IMR-90 (cell line): ENCODE results near the gene PLSCR5. TPM values are rescaled to one million over a fixed set of nuclear protein-coding genes. Genes with fewer than 3 reads are reported as not detected.

Experiments
- ATAC-seq: fragments of 200-7000 bp; cut with Tn5 transposase; 2 replicates; pipeline ENCODE4 v1.9.1; 2020; ENCODE audit warnings: low read depth, mild to moderate bottlenecking, moderate library complexity
- BruUV-seq: library from RNA; stranded (reverse); fragments of 400-500 nt; replicated peaks from 2 replicates; lab custom pipeline; 2021; lab: Mats Ljungman, UMichigan
- CTCF ChIA-PET: fragments of 300-600 bp; formaldehyde crosslinking; extraction: SDS; loops from one replicate; lab custom pipeline; 2021; ENCODE audit warnings: antibody characterized with exemption; lab: Yijun Ruan, JAX
- POLR2A ChIA-PET: fragments of 300-600 bp; sonication (Branson Sonifier 250); formaldehyde crosslinking; loops from one replicate; lab custom pipeline; 2022; ENCODE audit warnings: antibody characterized with exemption; ENCODE audit not compliant: unreplicated experiment; lab: Charles Lee
- DNase-seq: peaks from one replicate; pipeline ENCODE4 v3.0.0; 2013
- H2AFZ ChIP-seq: replicated peaks from 2 replicates; pipeline ENCODE3; 2013; ENCODE audit warnings: low read length, mild to moderate bottlenecking; ENCODE audit not compliant: poor library complexity
- H2AK5ac ChIP-seq: 2 replicates; pipeline ENCODE4 v1.6.1; 2013; ENCODE audit warnings: low read depth, low read length, inconsistent platforms
- H2AK9ac ChIP-seq: replicated peaks from 2 replicates; pipeline ENCODE3; 2013; ENCODE audit warnings: mild to moderate bottlenecking, low read depth, low read length, moderate library complexity; ENCODE audit not compliant: poor library complexity
- H2BK120ac ChIP-seq: 2 replicates; pipeline ENCODE4 v1.6.1; 2013; ENCODE audit warnings: low read depth, low read length, inconsistent platforms
- H2BK15ac ChIP-seq: 3 replicates; pipeline ENCODE4 v1.6.1; 2013; ENCODE audit warnings: low read depth, low read length, inconsistent platforms
- H2BK20ac ChIP-seq: 2 replicates; pipeline ENCODE4 v1.6.1; 2013; ENCODE audit warnings: low read depth, mild to moderate bottlenecking, inconsistent platforms, low read length, moderate library complexity
- H2BK5ac ChIP-seq: 2 replicates; pipeline ENCODE4 v1.6.1; 2013; ENCODE audit warnings: mild to moderate bottlenecking, low read depth, low read length, inconsistent platforms; ENCODE audit not compliant: poor library complexity, severe bottlenecking
- H3K14ac ChIP-seq: replicated peaks from 2 replicates; pipeline ENCODE4 v1.6.1; 2013; ENCODE audit warnings: low read depth, low read length, inconsistent platforms
- H3K18ac ChIP-seq: 2 replicates; pipeline ENCODE4 v1.6.1; 2013; ENCODE audit warnings: low read depth, low read length, control low read depth
- H3K23ac ChIP-seq: 2 replicates; pipeline ENCODE4 v1.6.1; 2013; ENCODE audit warnings: low read depth, low read length, inconsistent platforms
- H3K27ac ChIP-seq: 2 replicates; pipeline ENCODE4 v1.5.1; 2013; ENCODE audit warnings: mild to moderate bottlenecking, control low read depth, low read length; ENCODE audit not compliant: insufficient read depth
- H3K27me3 ChIP-seq: 2 replicates; pipeline ENCODE4 v1.6.1; 2013; ENCODE audit warnings: low read length; ENCODE audit not compliant: control insufficient read depth, insufficient read depth
- H3K36me3 ChIP-seq: 2 replicates; pipeline ENCODE4 v1.6.1; 2013; ENCODE audit warnings: low read length, mixed read lengths; ENCODE audit not compliant: control insufficient read depth, insufficient read depth
- H3K4ac ChIP-seq: 2 replicates; pipeline ENCODE4 v1.6.1; 2013; ENCODE audit warnings: low read depth, low read length, inconsistent platforms
- H3K4me1 ChIP-seq: 2 replicates; pipeline ENCODE4 v1.6.1; 2013; ENCODE audit warnings: low read length, mixed read lengths; ENCODE audit not compliant: control insufficient read depth, insufficient read depth
- H3K4me2 ChIP-seq: 2 replicates; pipeline ENCODE4 v1.6.1; 2013; ENCODE audit warnings: low read depth, mild to moderate bottlenecking, control low read depth, low read length, moderate library complexity
- H3K4me3 ChIP-seq: 2 replicates; pipeline ENCODE4 v1.5.1; 2013; ENCODE audit warnings: low read depth, mild to moderate bottlenecking, control low read depth, low read length, moderate library complexity; ENCODE audit not compliant: insufficient read depth
- H3K56ac ChIP-seq: 2 replicates; pipeline ENCODE4 v1.6.1; 2013; ENCODE audit warnings: low read length, inconsistent platforms; ENCODE audit not compliant: insufficient read depth; ENCODE audit errors: extremely low read depth
- H3K79me1 ChIP-seq, 2 experiments: 2 replicates each; pipeline ENCODE4 v1.6.1; 2013; ENCODE audit warnings: low read length in 2 of 2, inconsistent platforms in 1 of 2, low read depth in 1 of 2
- H3K9ac ChIP-seq: 2 replicates; pipeline ENCODE4 v1.6.1; 2013; ENCODE audit warnings: low read depth, low read length, control low read depth
- H3K9me1 ChIP-seq: 2 replicates; pipeline ENCODE4 v1.6.1; 2013; ENCODE audit warnings: low read length, inconsistent platforms; ENCODE audit not compliant: insufficient read depth
- H3K9me3 ChIP-seq: 2 replicates; pipeline ENCODE4 v1.6.1; 2013; ENCODE audit warnings: low read length; ENCODE audit not compliant: control insufficient read depth, insufficient read depth
- H4K20me1 ChIP-seq: 2 replicates; pipeline ENCODE4 v1.6.1; 2013; ENCODE audit warnings: low read length, inconsistent platforms; ENCODE audit not compliant: insufficient read depth
- H4K5ac ChIP-seq: 2 replicates; pipeline ENCODE4 v1.6.1; 2013; ENCODE audit warnings: mild to moderate bottlenecking, low read depth, low read length, control low read depth
- H4K8ac ChIP-seq, 2 experiments: 2 replicates each; pipeline ENCODE4 v1.6.1; 2013; ENCODE audit warnings: low read depth in 2 of 2, low read length in 2 of 2, control low read depth in 1 of 2, inconsistent platforms in 1 of 2
- H4K91ac ChIP-seq: 2 replicates; pipeline ENCODE4 v1.6.1; 2013; ENCODE audit warnings: low read depth, low read length, inconsistent platforms; ENCODE audit not compliant: insufficient read depth
- CHD1 ChIP-seq: IDR thresholded peaks from 2 replicates; pipeline ENCODE4 v1.6.1; 2012; ENCODE audit warnings: low read depth, low read length, improper control_type of control experiment
- MAZ ChIP-seq: IDR thresholded peaks from 2 replicates; pipeline ENCODE4 v1.6.1; 2012; ENCODE audit warnings: low read depth, mild to moderate bottlenecking, low read length, improper control_type of control experiment, moderate library complexity, borderline replicate concordance
- POLR2A ChIP-seq: IDR thresholded peaks from 2 replicates; pipeline ENCODE4 v1.6.1; 2012; ENCODE audit warnings: mild to moderate bottlenecking, low read depth, low read length
- RAD21 ChIP-seq: IDR thresholded peaks from 2 replicates; pipeline ENCODE4 v1.6.1; 2012; ENCODE audit warnings: low read length, improper control_type of control experiment
- SMC3 ChIP-seq: fragments of 150-350 bp; IDR thresholded peaks from 2 replicates; pipeline ENCODE4 v1.6.1; 2016; ENCODE audit warnings: low read depth, mild to moderate bottlenecking, antibody characterized with exemption, low read length, moderate library complexity
- WGBS, 2 experiments: methylation state at CpG; one replicate each; pipeline versions ENCODE4 v1.1.5 to v1.1.7; 2013; ENCODE audit warnings: missing lambda C conversion rate in 2 of 2; ENCODE audit not compliant: insufficient read length in 1 of 2; ENCODE audit errors: extremely low coverage in 2 of 2; 5-methylcytosine and 5-hydroxymethylcytosine counted together
- dilution Hi-C: fragments of 300-500 bp; cut with HindIII; formaldehyde crosslinking; loops from one replicate; pipeline ENCODE4 v1.14.3; 2018; ENCODE audit warnings: low sequenced_read_pairs; ENCODE audit not compliant: unreplicated experiment
- in situ Hi-C: fragments of 300-500 bp; cut with MboI; formaldehyde crosslinking; loops from 3 replicates; pipeline ENCODE4 v1.14.3; 2019; ENCODE audit warnings: low sequenced_read_pairs, inconsistent platforms, mixed read lengths
- intact Hi-C: fragments of 100-400 bp; cut with micrococcal nuclease; formaldehyde crosslinking; loops from 2 replicates; pipeline ENCODE4 v1.10.0; 2022
- polyA plus RNA-seq, 3 experiments: library from polyadenylated mRNA; depleted of rRNA; stranded (reverse); fragments of >200 nt; gene quantifications; 2 replicates each; pipeline ENCODE4 v1.2.3, GENCODE V29; 2012; ENCODE audit warnings: low replicate concordance in 1 of 3
- total RNA-seq: library from RNA; depleted of rRNA; stranded (reverse); fragments of >200 nt; gene quantifications from 2 replicates; pipeline ENCODE4 v1.2.3, GENCODE V29; 2012

PLSCR5 gene
- total and polyA plus RNA-seq, 2 of the 4 experiments (the other 2 are of a cell fraction) = not detected

- WGBS, 2 experiments = no CpG with 5 or more reads among the region's 3 CpGs
- Histone ChIP-seq H3K56ac (no peak overlapping the region), H3K36me3 (no peaks in the 10 kb centered on the region), H3K27ac (no peak overlapping the region), H2AK9ac (no peak overlapping the region), H2BK5ac (no peak overlapping the region), H4K8ac (no peak overlapping the region), H2BK20ac (no peak overlapping the region), H3K4me3 (no peak overlapping the region; the same call in 1 of the 2 replicates), H3K14ac (no peak overlapping the region), H3K79me1 (no peaks in the 10 kb centered on the region), H3K4me1 (no peaks in the 10 kb centered on the region), H2AK5ac (no peak overlapping the region), H4K91ac (no peak overlapping the region), H2BK120ac (no peak overlapping the region), H2AFZ (no peak overlapping the region), H3K27me3 (no peaks in the 10 kb centered on the region), H3K4ac (no peak overlapping the region), H3K4me2 (peak overlapping the region; percentile 20), H3K18ac (no peak overlapping the region), H3K9me3 (no peaks in the 10 kb centered on the region), H4K20me1 (no peaks in the 10 kb centered on the region), H3K23ac (no peak overlapping the region), H3K9me1 (no peaks in the 10 kb centered on the region), H3K9ac (no peak overlapping the region), H2BK15ac (no peak overlapping the region), H4K5ac (no peak overlapping the region; the same call in 1 of the 2 replicates)
- no TSS peak for BruUV-seq
- intact Hi-C loops (no loop called here), in situ Hi-C loops (no loop called here), dilution Hi-C loops (no loop called here)
- TF ChIP-seq CHD1 (no peak), RAD21 (no peak), SMC3 (no peak), POLR2A (no peak), MAZ (no peak)
- POLR2A ChIA-PET = no interaction called here
- CTCF ChIA-PET = no interaction called here
- ATAC-seq (0 out of 2 replicates have a peak, but pooled peaks have one; percentile 44), DNase-seq (peak; percentile 2)
These were observed 20.1 kb upstream of the PLSCR5 start for GRCh38 chr3:146625186-146625775.
